ENCODE measurements around the gene UBE2D2. TPM values are rescaled to one million over a fixed set of nuclear protein-coding genes. Genes with fewer than 3 reads are reported as not detected.
"Not testable (repeated sequence)": the region's sequence is repeated elsewhere in the genome, so short reads cannot be mapped to it uniquely, and the experiment has no call there.

UBE2D2 gene
- 100 to 1,000 TPM; 112 to 138 (median 120) TPM for total RNA-seq
- polyA plus RNA-seq: 111 TPM
- long read RNA-seq, donor 1, transcript UBE2D2-202 (7 exons, 2,702 nt): major isoform, 144 of 154 reads
- long read RNA-seq, donor 1, partial matches to known transcripts: 0 of 154 reads
- long read RNA-seq, donor 1, other reads (novel, unspliced or antisense): 10 of 154 reads
- long read RNA-seq, donor 2, transcript UBE2D2-202 (7 exons, 2,702 nt): major isoform, 66 of 74 reads
- long read RNA-seq, donor 2, partial matches to known transcripts: 0 of 74 reads
- long read RNA-seq, donor 2, other reads (novel, unspliced or antisense): 7 of 74 reads
- long read RNA-seq, donor 3, transcript UBE2D2-202 (7 exons, 2,702 nt): major isoform, 143 of 168 reads
- long read RNA-seq, donor 3, partial matches to known transcripts: 4 of 168 reads
- long read RNA-seq, donor 3, other reads (novel, unspliced or antisense): 21 of 168 reads
- long read RNA-seq, donor 4, transcript UBE2D2-202 (7 exons, 2,702 nt): major isoform, 99 of 111 reads
- long read RNA-seq, donor 4, partial matches to known transcripts: 3 of 111 reads
- long read RNA-seq, donor 4, other reads (novel, unspliced or antisense): 9 of 111 reads

GRCh38 chr5:139560752-139561654 lies at the start of gene UBE2D2:
Gene UBE2D2 (plus strand): TSS chr5:139561339. CDS start chr5:139561792, 453 bp downstream.
- intact Hi-C loops (cut with DNase I): no loop called here
- Histone ChIP-seq H3K4me1 (ENCODE audit: control insufficient read depth, insufficient read depth, low read length) (peaks cover 6% of the 10 kb centered on the region), H3K27ac (ENCODE audit: low read length) (peak within 1 kb of the TSS; percentile 92), H3K27me3 (ENCODE audit: control insufficient read depth, insufficient read depth) (no peaks in the 10 kb centered on the region), H3K4me3 (ENCODE audit: low read length) (peak within 1 kb of the TSS; percentile 86), H3K9me3 (ENCODE audit: control insufficient read depth, low read length) (no peaks in the 10 kb centered on the region)
- DNase-seq: peak; percentile 98 to 99 (median 99)
- ATAC-seq: peak; percentile 99
- under 1% methylated on average over 89 of the region's 89 CpGs for WGBS

GRCh38 chr5:139512786-139513390 lies 48.3 kb upstream of the UBE2D2 start:
- intact Hi-C loops (cut with DNase I): loop anchor here (1.0 to 5.0 kb wide), 3 partner anchors 90 to 91 kb away; no protein-coding TSS in a partner anchor
- no peak for DNase-seq
- Histone ChIP-seq H3K27ac (ENCODE audit: low read length) (no peak overlapping the region), H3K27me3 (ENCODE audit: control insufficient read depth, insufficient read depth) (no peaks in the 10 kb centered on the region), H3K4me1 (ENCODE audit: control insufficient read depth, insufficient read depth, low read length) (no peaks in the 10 kb centered on the region), H3K9me3 (ENCODE audit: control insufficient read depth, low read length) (no peaks in the 10 kb centered on the region), H3K4me3 (ENCODE audit: low read length) (no peak overlapping the region)
- 65% methylated on average over 6 of the region's 6 CpGs for WGBS
- ATAC-seq: no peak

DNA sequence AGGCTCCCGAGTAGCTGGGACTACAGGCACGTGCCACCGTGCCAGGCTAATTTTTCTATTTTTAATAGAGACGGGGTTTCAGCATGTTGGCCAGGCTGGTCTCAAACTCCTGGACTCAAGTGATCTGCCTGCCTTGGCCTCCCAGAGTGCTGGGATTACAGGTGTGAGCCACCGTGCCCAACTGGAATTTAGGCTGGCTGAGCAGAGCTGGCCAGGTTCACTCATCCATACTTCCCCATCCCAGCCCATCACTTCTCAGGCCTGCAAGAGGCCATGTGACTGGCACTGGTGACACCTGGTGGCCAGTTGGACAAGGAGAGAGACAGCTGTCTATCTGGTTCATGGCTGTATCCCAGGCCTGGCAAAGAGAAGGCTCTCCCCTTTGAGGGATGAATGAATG lies 47.7 kb upstream of the UBE2D2 start:
- H3K9me3 ChIP-seq (ENCODE audit: control insufficient read depth, low read length); H3K27ac ChIP-seq (ENCODE audit: low read length); H3K27me3 ChIP-seq (ENCODE audit: control insufficient read depth, insufficient read depth); H3K4me1 ChIP-seq (ENCODE audit: control insufficient read depth, insufficient read depth, low read length); H3K4me3 ChIP-seq (ENCODE audit: low read length): not testable (repeated sequence)
- DNase-seq: peak; percentile 87 to 94 (median 90)
- 63% methylated on average over 5 of the region's 5 CpGs for WGBS
- intact Hi-C loops (cut with DNase I): loop anchor here (1.0 to 5.0 kb wide), 3 partner anchors 91 kb away; no protein-coding TSS in a partner anchor
- ATAC-seq: peak; percentile 83 to 86

DNA sequence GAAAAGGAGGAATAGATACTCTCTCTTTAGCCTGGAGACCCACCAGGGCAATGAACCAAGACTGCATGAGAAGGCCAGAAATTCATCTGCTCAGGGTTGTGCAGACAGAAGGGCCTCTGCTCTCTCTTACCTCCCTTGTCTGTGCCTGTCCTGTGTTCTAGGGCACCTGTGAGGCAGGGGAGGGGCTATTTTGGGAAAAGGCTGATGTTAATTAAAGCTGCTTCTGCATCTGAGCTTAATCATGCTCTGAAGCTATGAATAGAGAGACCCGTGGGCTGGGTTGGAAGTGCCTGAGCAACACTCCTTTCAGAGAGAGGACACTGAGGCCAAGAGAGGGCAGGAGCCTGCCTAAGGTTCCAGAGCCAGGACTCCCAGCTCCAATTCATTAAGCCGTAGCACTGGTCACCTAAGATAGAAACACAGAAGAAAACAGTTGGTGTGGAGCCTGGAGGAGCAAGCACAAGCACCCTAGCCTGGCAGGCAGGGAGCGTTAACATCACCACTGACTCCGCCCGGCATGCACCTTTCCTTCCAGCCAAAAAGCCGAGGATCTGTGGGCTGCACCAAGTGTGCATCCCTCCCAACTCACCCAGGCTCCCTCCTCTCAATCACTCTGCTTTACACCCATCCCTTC lies 47.2 kb upstream of the UBE2D2 start:
- ATAC-seq (no peak), DNase-seq (no peak)
- Histone ChIP-seq H3K27ac (ENCODE audit: low read length) (peak overlapping the region; percentile 24), H3K27me3 (ENCODE audit: control insufficient read depth, insufficient read depth) (no peaks in the 10 kb centered on the region), H3K4me1 (ENCODE audit: control insufficient read depth, insufficient read depth, low read length) (no peaks in the 10 kb centered on the region), H3K4me3 (ENCODE audit: low read length) (no peak overlapping the region), H3K9me3 (ENCODE audit: control insufficient read depth, low read length) (no peaks in the 10 kb centered on the region)
- intact Hi-C loops (cut with DNase I): loop anchor here (1.0 to 5.0 kb wide), 3 partner anchors 91 to 92 kb away; no protein-coding TSS in a partner anchor
- WGBS: 78% methylated on average over 6 of the region's 6 CpGs

- DNase-seq (no peak), ATAC-seq (no peak)
- H3K9me3 ChIP-seq (ENCODE audit: control insufficient read depth, low read length): no peaks in the 10 kb centered on the region
- no peak overlapping the region for H3K4me3 ChIP-seq (ENCODE audit: low read length)
- no peaks in the 10 kb centered on the region for H3K27me3 ChIP-seq (ENCODE audit: control insufficient read depth, insufficient read depth)
- WGBS: 88% methylated on average over 2 of the region's 2 CpGs
- H3K27ac ChIP-seq (ENCODE audit: low read length): no peak overlapping the region
- intact Hi-C loops (cut with DNase I): loop anchor here in 2 of 4 donors (5.0 kb wide), 1 partner anchor 92 kb away; no protein-coding TSS in a partner anchor
- no peaks in the 10 kb centered on the region for H3K4me1 ChIP-seq (ENCODE audit: control insufficient read depth, insufficient read depth, low read length)
These were observed 46.7 kb upstream of the UBE2D2 start for GRCh38 chr5:139514486-139514856.

DNA sequence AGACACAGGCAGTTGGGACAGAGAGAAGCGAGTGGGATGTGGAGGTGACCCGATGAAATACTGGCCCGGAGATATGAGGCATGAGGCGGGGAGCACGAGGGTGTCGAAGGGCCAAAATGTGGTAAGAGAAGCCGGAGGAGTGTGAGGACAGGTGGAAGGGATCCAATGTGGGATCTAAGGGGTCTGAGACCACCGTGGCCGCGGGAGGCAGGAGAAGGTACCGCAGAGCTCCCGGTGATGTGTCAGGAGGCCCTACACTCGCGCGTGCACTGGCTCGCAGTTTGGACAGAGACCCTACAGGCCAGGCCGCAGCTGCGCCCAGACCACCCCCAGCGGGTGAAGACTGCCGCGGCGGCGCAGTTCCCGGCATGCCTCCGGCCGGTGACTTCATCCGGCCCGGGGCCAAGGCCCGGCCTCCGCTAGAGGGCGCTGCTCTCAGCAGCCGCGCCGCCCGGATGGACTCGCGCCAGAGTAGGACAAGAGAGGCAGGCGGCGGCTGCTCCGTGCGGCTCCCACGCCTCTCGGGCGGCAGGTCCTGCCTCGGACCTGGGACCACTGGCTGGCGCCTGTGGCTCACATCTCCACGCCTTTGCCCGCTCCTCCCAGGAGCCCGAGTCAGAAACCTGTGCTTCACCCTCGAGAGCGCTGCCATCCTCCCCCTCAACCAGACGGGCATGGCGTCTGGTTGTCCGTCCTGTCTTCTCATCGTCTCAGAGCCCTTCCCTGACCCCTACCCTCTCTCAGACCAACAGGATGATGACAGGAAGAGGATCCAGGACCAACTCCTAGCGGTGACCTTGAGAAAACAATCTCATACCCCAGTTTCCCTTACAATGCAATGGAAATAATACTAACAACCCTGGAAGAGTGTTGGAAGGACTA lies 43.2 kb upstream of the UBE2D2 start:
- intact Hi-C loops (cut with DNase I): loop anchor here in 1 of 4 donors (5.0 kb wide), 1 partner anchor 36 kb away; the partner anchor contains the start of gene STING1
- Histone ChIP-seq H3K9me3 (ENCODE audit: control insufficient read depth, low read length) (no peaks in the 10 kb centered on the region), H3K4me3 (ENCODE audit: low read length) (peak overlapping the region; percentile 45), H3K4me1 (ENCODE audit: control insufficient read depth, insufficient read depth, low read length) (no peaks in the 10 kb centered on the region), H3K27ac (ENCODE audit: low read length) (peak overlapping the region; percentile 94), H3K27me3 (ENCODE audit: control insufficient read depth, insufficient read depth) (no peaks in the 10 kb centered on the region)
- DNase-seq: peak; percentile 91 to 97 (median 97)
- ATAC-seq: peak; percentile 91 to 93
- 3% methylated on average over 56 of the region's 56 CpGs for WGBS

DNA sequence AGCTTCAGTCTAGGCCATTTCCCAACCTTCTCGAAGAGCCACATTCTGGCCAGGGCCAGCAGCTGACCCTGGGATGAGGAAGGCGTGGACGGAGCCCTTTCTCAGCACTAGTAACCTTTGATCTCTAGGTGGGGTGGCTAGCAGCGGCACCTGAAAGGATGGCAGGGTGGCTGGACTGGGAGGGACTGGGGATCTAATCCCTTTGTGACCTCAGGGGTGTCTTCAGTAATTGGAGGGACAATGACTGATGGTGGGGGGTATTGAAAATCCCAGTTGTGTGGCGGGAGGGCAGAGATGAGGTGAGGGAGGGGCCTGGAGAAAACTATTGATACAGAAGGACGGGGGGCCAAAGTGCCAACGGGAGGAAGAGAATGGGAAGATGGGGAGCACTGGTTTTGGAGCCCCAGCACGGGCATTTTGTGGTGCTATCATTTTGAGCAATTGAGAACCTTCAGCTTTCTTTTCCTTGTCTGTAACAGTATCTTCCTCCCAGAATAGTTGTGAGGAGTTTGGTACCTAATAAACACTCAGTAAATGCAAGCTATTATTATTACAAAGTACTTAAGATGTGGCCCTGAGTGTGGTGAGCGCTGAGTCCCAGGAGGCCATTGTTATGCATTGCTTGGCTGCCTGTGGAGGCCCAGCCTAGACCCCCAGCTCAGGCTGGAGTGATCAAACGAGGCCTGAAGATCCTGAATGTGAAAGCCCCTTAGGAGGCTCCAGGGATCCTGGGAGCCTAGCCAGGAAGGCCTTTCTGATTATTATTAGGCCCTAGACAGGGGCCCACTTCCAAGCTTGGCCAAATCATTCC lies 37.3 kb upstream of the UBE2D2 start:
- Histone ChIP-seq H3K27ac (ENCODE audit: low read length) (no peak overlapping the region), H3K4me3 (ENCODE audit: low read length) (no peak overlapping the region), H3K9me3 (ENCODE audit: control insufficient read depth, low read length) (no peaks in the 10 kb centered on the region), H3K27me3 (ENCODE audit: control insufficient read depth, insufficient read depth) (no peaks in the 10 kb centered on the region), H3K4me1 (ENCODE audit: control insufficient read depth, insufficient read depth, low read length) (no peaks in the 10 kb centered on the region)
- DNase-seq (no peak), ATAC-seq (no peak)
- WGBS: 78% methylated on average over 10 of the region's 10 CpGs
- intact Hi-C loops (cut with DNase I): no loop called here

DNA sequence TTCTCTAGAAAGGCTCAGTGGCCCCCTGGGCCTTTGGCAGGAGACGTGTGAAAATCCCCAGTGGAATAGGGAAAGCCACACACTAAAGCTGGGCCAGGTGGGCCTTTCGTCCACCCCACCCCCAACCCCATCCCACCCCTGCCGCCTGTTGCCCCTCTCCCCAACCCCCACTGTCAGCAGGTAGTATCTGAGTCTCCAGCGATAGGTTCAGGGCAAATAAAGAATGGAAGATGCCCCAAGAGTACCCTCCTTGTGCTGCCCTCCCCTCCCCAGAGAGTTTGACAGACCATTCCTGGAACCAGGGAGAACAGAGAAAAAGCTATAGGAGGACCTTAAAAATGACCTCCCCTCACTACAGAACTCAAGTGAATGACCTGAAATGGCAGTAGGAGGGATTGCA lies 36.7 kb upstream of the UBE2D2 start:
- 65% methylated on average over 4 of the region's 4 CpGs for WGBS
- intact Hi-C loops (cut with DNase I): no loop called here
- no peak for ATAC-seq
- H3K27me3 ChIP-seq (ENCODE audit: control insufficient read depth, insufficient read depth): no peaks in the 10 kb centered on the region
- no peak for DNase-seq
- no peaks in the 10 kb centered on the region for H3K9me3 ChIP-seq (ENCODE audit: control insufficient read depth, low read length)
- no peak overlapping the region for H3K4me3 ChIP-seq (ENCODE audit: low read length)
- H3K4me1 ChIP-seq (ENCODE audit: control insufficient read depth, insufficient read depth, low read length): no peaks in the 10 kb centered on the region
- no peak overlapping the region for H3K27ac ChIP-seq (ENCODE audit: low read length)

Measured in right cardiac atrium (tissue), 5 donors.